Suprapubic skin (tissue), 3 donors: ENCODE measurements around the gene NDUFA13.

Source experiments
- CTCF ChIP-seq, 2 donors: fragments of 200-600 bp in 1 of 2; fragments of 450-650 bp in 1 of 2; sonication (generic) in 1 of 2; IDR thresholded peaks; one replicate each; pipeline ENCODE4 v1.5.1; 2016 to 2019; ENCODE audit warnings: antibody characterized with exemption in 2 of 2, mild to moderate bottlenecking in 1 of 2, moderate library complexity in 1 of 2
- EP300 ChIP-seq: sonication (generic); formaldehyde crosslinking; IDR thresholded peaks from one replicate; pipeline ENCODE4 v1.6.1; 2017; ENCODE audit warnings: antibody characterized with exemption

DNA sequence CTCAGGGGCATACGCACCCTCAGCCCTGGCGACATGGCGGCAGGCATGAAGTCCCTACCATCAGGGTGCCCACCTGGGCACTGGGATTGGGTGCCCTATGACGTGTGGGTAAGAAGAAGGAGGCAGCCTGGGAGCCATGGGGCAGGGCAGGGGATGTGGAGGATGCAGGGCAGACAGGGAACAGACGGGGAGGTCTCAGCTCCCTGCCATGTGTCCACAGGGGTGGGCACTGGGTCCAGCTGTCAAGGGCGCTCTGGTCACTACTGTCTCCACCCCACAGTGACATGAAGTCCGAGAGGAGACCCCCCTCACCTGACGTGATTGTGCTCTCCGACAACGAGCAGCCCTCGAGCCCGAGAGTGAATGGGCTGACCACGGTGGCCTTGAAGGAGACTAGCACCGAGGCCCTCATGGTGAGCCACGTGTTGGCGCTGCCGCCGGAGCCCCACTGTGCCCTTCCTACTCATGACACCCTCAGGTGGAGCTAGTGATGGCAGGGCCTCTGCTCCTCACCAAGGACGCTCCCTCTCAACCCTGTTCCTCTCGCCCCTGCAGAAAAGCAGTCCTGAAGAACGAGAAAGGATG, 23.9 kb upstream of the NDUFA13 start:
- TF ChIP-seq CTCF (IDR thresholded peaks at IDR 0.05): no peak
- TF ChIP-seq EP300: no peak
